GM20431 (cell line): ENCODE measurements around the gene ACSL3.

ENCODE experiments used
- in situ Hi-C: fragments of 300-500 bp; cut with MseI, MboI; formaldehyde crosslinking; loops from one replicate; pipeline ENCODE4 v1.15.0; 2020; ENCODE audit warnings: low sequenced_read_pairs; ENCODE audit not compliant: unreplicated experiment

The ACSL3 gene

DNA sequence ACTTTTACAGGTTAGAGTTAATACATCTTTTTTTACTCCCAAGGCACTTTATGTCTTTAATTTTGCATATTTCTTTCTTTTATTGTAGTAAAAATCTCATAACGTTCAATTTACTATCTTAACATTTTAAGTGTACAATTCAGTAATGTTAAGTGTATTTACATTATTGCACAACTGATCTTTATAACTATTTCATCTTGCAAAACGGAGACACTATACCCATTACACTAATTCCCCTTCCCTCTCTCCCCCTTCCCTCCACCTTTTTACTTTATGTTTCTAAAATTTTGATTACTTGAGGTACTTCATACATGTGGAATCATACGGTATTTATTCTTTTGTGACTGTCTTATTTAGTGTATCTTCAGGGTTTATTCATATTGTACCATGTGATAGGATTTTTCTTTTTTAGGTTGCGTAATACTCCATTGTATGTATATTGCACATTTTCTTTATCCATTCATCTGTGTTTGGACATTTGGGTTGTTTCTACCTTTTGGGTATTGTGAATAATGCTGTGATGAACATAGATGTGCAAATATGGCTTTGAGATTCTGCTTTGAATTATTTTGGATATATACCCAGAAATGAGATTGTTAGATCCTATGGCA, 75.0 kb downstream of the ACSL3 start:
- in situ Hi-C loops: no loop called here

DNA sequence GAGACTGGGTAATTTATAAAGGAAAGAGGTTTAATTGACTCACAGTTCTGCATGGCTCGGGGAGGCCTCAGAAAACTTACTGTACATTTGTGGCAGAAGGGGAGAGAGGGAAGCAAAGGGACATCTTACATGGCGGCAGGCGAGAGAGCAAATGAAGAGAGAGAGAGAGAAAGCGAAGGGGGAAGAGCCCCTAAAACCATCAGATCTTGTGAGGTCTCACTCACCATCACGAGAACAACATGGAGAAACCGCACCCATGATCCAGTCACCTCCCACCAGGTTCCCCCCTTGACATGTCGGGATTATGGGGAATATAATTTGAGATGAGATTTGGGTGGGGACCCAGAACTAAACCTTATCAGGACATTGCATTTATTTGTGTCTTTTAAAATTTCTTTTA, 75.9 kb downstream of the ACSL3 start:
- in situ Hi-C loops: no loop called here

DNA sequence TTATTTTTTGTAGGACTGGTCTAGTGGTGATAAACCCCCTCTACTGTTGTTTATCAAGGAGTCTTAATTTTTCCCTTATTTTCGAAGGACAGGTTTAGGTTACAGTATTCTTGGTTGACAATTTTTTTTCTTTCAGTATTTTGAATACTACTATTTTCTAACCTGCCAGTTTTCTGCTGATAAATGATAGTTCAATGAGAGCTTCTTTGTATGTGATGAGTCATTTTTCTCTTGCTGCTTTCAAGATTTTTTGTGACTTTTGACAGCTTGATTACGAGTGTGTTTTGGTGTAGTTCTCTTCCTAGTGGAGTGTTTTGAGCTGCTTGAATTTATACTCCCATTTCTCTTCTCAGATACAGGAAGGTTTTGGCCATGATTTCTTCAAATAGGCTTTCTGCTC, 77.5 kb downstream of the ACSL3 start:
- in situ Hi-C loops: no loop called here

DNA sequence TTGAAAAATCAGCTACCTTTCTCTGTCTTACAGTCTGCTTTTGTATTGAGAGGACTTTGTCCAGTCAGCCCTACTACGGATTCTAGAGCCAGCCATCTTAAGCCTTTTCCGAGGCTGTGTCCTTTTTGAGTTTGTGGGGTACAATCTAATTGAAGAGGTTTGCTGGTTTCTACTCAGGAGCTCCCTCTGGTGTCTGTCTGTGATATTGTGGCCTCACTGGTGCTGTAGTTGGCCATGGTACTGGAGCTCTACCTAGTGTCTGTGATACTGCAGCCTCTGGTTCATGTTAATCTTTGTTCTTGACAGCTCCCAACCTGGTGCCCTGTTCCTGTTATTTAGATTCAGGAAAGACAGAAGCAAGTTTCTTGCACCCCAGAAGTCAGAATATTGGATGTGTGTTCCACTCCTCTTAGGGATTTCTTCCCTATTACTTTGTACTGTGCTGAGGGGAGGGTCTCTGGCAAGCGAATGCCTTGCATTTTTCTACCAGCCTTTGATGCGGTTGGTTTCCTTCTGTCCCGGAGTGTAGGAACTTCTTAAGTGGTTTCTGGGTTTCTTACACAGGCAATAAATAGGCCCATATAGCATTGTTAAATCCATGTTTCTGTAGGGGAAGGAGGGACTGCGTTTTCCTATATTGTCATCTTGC, 78.5 kb downstream of the ACSL3 start:
- in situ Hi-C loops: no loop called here

DNA sequence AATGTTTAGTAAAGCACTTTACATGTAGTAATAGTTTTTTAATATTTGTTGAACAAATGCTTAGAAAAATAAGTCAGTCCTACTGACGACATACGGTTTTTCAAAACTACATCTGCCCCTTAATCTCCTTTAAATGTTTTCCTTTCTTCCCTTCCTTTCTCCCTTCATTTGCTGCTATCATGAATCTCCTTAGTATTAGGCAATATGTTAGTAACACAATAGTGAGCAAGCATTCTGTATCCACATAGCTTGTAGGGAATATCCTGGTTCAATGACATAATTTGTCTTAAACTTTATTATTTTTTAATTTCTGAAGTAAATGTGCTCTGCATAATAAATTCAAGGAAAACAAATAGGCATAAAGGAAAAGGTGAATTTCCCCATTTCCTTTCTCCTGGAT, 79.1 kb downstream of the ACSL3 start:
- in situ Hi-C loops: no loop called here

DNA sequence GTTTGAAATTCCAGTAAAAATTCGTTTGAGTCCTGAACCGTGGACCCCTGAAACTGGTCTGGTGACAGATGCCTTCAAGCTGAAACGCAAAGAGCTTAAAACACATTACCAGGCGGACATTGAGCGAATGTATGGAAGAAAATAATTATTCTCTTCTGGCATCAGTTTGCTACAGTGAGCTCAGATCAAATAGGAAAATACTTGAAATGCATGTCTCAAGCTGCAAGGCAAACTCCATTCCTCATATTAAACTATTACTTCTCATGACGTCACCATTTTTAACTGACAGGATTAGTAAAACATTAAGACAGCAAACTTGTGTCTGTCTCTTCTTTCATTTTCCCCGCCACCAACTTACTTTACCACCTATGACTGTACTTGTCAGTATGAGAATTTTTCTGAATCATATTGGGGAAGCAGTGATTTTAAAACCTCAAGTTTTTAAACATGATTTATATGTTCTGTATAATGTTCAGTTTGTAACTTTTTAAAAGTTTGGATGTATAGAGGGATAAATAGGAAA, 80.7 kb downstream of the ACSL3 start:
- in situ Hi-C loops: no loop called here

DNA sequence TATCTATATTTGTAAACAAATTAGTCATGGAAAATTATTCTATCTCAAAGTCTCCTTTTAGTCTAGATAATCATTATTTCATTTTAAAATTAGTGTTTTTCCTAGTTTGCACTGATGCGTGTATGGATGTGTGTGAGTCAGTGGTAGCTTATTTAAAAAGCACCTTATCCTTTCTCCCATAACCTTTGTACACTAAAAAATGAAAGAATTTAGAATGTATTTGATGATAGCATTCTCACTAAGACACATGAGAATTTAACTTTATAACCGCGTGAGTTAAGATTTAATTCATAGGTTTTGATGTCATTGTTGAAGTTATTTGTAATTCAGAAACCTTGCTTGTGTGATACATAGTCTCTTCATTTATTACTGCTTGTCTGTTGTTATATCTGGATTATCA, 81.7 kb downstream of the ACSL3 start:
- in situ Hi-C loops: no loop called here

DNA sequence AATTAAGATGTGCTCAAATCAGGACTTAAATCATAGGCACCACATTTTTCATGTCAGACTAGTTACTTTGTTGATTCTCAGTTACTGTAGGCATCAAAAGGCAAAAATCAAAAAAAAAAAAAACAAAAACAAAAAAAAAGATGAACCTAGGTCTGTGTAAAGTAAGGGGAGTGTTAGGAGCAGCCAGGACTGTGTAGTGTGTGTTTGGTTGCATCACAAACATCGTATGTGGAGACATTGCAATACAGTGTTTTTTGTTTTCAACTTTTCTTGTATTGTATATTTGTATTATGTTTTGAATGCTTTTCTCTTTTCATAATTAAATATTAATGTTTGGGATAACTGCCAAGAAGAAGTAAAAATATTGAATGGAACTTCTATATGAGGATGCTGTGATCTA, 82.1 kb downstream of the ACSL3 start:
- in situ Hi-C loops: no loop called here

DNA sequence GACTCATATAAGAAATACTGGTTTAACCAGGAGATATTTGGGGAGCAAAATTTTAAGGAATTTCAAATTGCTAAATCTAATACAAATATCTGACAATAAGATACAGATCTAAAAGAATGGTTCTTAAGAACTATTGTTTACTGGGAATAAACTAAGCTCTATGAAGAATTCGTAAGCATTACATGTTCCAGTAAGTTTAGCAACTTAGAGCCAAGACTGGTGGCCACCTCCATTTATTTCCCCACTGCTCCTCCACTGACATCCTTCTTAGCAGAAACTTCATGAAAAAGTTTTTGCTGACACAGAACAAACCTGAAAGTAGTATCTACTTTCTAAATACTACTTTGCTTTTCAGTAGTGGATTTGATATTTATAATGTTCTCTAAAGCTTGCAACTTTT, 83.0 kb downstream of the ACSL3 start:
- in situ Hi-C loops: no loop called here

DNA sequence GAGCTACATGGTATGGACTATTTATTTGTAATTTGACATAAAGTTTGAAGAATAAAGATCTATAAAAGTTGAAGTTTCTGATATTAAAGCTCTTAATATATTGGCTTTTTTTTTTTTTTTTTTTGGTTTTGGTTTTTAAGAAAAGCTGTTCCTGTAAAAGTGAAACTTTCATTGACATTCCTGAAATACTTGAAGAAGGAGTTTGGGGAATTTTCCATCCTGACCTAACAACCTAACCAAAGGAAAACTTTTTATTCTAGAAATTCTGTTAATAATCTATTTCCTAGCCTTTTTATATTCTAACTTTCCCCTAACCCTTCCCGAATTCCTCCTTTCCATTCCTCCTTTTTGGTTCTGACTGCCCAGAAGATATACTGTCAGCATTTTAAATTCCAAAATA, 83.7 kb downstream of the ACSL3 start:
- in situ Hi-C loops: no loop called here

DNA sequence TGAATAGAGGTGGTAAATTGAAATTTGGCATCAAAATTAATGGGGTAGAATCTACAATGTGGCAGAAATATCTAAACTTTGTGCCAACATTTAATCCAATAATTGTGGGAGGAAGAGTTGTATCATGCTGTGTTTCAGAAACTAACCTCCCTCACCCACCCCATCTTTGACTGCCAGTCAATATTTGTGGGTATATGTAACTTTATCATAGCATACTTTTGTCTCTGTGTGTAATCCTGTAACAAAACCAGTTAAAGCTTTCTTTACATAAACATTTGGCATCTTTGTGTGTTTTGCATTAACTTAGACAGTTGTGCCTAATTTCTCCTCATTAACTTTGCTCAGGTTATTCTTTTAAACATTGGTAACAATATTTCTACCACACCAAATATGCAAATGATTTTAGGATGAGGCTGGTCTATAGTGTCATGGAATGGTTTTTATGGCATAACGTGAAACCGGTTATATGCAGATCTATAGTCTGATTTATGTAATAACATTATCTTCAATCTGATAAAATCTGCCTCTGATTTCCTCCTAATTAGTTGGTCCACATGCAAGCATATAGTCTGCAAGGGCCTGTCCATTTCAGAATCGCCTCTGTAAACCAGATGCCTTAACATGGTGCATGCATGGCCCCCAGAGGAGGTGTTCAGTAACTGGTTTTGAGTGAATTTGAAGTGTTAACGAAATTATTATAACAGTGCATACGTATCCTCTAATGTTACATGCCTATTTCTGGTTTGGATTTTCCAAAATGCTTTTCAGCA, 84.3 kb downstream of the ACSL3 start:
- in situ Hi-C loops: no loop called here

DNA sequence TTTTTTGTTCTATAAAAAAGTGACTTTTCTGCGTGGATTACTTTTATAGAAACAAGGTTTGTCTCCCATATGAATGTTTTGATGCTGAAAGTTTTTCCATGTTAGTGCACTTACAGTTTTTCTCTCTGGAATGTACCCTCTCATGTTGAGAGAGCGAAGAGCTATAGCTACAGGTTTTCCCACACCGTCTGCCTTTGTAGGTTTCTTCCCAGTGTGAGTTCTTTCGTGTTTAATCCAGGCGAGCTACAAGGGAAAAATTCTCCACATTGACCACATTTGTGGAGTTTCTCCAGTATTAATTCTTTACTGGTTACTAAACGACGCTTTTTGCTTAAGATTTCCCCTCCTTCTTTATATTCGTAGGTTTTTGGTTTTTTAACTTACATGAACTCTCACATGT, 85.1 kb downstream of the ACSL3 start:
- in situ Hi-C loops: no loop called here

DNA sequence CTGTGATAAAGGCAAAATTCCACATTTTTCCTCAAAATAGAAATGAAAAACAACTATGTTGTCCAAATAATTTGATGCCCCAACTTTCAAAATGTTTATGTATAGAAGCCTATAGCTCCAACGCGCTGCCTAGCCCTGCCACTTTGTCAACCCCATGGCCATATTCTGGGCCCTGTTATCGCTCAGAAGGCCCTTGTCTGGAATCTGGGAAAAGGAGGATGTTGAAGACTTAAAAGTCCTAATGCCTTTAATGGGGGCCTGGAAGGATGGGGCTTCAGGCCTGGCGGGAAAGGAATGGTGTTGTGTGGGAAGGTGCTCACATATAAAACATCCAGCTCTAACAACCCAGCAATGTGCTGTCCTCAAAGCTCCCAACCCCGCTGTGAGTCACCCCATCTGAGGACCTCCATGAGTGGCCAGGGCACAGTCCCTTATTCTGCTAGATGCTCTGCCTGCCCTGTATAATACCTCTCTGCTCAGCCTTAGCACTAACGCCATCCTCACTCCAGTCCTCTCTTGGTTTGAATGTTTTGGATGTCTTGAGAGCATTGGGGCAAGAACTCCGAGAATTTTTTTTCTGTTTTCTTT, 86.0 kb downstream of the ACSL3 start:
- in situ Hi-C loops: no loop called here

DNA sequence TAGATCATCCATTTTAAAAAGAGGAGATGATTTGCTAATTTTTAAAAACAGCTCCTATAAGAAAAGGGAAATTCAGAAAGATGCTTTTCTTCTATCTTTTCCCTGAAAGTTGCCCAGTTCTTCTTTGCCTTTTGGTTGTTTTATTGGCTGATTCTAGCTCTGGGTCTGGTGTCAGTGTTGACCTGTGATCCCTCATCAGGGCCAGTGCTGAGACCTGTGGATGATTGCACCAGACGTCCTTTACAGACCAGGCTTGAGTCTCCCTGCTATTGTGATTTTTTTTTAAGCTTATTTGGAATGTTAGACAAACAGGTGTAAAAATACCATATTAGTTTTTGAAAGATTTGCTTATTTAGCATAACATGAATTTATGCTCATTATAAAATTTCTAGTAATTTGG, 88.2 kb downstream of the ACSL3 start:
- in situ Hi-C loops: no loop called here

DNA sequence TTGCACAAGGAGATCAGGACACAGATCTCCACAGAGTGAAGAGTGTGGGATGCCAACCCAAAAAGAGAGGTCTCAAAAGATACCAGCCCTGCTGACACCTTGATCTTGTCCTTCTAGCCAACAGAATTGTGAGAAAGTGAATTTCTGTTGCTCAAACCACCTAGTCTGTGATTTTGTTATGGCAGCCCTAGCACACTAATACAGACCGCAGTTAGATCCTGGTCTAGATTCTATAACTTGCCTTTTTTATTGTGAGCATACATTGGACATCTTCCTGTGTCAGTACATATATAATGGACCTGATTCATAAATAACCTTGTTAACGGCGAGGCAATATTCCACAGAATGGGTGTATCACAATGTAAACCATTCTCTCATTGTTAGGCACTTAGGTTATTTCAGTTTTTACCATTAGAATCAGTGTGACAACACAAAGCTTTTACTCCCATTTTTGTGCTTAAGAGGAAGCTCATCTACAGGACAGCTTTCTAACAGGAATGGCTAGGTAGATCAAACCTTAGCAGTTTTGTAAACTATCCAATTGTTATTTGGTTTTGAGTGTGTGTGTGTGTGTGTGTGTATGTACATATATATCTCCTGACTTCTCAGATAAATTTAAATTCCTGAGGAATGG, 89.0 kb downstream of the ACSL3 start:
- in situ Hi-C loops: no loop called here

DNA sequence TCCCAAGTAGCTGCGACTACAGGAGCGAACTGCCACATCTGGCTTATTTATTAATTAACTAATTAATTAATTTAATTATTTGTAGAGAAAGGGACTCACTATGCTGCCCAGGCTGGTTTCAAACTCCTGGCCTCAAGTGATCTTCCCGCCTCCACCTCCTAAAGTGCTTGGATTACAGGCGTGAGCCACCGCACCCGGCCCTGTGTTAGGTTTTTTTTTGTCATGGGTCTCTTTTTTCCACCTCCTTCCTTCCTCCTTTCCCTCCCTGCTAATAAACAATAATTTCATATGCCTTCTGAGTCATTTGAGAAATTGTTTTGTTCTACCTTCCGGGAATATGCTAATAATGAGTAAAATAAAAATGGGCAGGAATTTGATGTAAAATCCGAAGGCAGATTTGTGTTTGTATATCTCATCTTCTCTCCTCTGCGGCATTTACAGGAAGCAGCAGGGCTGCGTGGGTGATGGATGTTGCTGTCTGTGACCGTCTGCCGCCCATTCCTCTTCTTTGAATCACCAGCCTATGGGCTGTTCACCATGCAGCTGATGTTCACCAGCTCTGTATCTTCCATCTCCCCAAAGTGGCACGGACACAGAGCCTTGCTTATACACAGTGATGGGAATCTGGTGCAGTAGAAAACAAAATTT, 89.9 kb downstream of the ACSL3 start:
- in situ Hi-C loops: no loop called here

DNA sequence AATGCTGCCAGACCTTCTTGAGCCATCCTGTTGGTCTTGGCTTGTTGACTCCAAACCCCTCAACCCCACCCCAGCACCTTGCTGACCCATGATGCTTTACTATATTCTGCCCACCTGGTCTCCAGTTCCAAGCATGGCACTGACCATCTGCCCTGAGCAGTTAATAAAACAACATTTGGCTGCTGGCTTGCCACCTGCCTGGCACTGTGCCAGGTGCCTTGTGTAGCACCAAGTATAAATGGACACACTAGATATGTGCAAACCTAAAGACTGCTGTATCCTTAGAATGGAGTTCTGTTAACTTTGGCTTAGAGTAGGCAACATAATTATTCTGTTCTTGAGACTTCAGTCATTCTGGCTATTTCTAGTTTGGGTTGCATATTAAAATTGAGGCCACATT, 91.4 kb downstream of the ACSL3 start:
- in situ Hi-C loops: no loop called here

DNA sequence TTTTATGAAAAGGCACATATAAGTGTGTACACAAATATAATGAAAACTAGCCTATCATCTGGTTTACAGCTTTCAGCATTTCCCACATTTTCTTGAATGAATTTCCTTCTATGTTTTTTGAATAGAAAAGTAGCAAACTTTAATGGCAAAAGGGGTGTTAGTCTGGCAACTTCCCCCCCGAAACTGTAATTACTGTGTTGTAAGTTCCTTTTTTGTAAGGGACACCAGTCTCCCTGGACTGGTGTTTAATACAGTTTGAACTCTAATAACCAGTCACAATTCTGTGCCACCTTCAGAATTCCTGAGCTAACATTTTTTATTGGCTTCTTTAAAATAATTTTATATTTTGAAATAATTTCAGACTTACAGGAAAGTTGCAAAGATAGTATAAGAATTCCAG, 94.2 kb downstream of the ACSL3 start:
- in situ Hi-C loops: no loop called here

DNA sequence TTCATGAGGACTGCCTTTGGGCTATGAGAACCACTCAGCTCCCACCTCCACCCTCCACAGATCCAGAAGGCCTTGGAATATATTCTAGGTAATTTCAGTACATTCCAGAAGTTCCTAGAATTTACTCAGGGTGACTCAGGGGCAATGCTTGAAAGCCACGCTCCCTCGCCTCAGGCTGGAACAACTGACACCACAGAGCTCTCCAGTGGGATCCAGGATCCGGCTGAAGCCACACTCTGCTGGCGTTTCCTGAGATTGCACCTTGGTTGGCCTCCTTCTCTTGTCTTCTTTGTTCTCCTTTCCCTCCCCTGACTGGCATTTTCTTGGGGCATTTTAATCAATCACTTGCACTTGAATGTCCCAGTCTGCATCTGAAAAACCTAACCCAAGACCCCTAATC, 98.5 kb downstream of the ACSL3 start:
- in situ Hi-C loops: no loop called here

DNA sequence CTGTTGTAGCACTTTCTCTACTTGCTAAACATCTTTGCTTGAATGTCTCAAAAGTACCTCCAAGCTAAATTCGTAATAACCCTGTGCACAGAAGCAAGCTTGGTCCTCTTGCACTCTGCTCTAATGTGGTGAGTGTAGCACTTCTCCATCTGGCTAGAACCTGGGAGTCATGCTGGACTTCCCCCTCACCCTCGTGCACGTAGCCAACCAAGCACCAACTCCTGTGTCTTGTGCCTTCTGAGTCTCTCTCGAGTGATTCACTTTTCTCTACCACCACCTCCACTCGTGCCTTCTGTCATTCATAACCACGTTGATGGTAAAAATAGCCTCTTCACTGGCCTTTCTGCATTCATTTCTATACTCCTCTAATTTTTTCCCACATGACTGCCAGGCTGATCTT, 99.3 kb downstream of the ACSL3 start:
- in situ Hi-C loops: no loop called here
